Loucy (cell line): ENCODE measurements around the gene NECTIN4.

Source experiments
- CTCF ChIP-seq: fragments of 200-600 bp; sonication (generic); conservative IDR thresholded peaks from 2 replicates; pipeline ENCODE4 v1.5.1; 2014; ENCODE audit warnings: mild to moderate bottlenecking, antibody characterized with exemption, low read length
- EZH2phosphoT487 ChIP-seq: fragments of 200-600 bp; IDR thresholded peaks from 2 replicates; pipeline ENCODE4 v1.6.1; 2018; ENCODE audit warnings: antibody characterized with exemption, mild to moderate bottlenecking, moderate library complexity, borderline replicate concordance

GRCh38 chr1:161122967-161123366, 33.6 kb upstream of the NECTIN4 start:
- TF ChIP-seq CTCF (no peak), EZH2phosphoT487 (no peak)
